Ascending aorta (tissue), 2 donors: Measurements from ENCODE around the gene HAUS7. TPM values are rescaled to one million over a fixed set of nuclear protein-coding genes. Genes with fewer than 3 reads are reported as not detected.

Experiments used
- DNase-seq, 2 donors: peaks; one replicate each; pipeline ENCODE4 v3.0.0-alpha.2; 2019; ENCODE audit warnings: low spot score in 2 of 2
- H3K27ac ChIP-seq, 2 donors: fragments of 200-600 bp; sonication (generic); one replicate each; pipeline ENCODE4 v1.5.1; 2016 to 2017; ENCODE audit warnings: mild to moderate bottlenecking in 1 of 2
- H3K27me3 ChIP-seq: fragments of 200-600 bp; sonication (generic); one replicate; pipeline ENCODE4 v1.5.1; 2017
- H3K36me3 ChIP-seq, 2 donors: fragments of 200-600 bp; sonication (generic); one replicate each; pipeline ENCODE4 v1.5.1; 2016
- H3K4me1 ChIP-seq, 2 donors: fragments of 200-600 bp; sonication (generic); one replicate each; pipeline ENCODE4 v1.5.1; 2016 to 2017; ENCODE audit warnings: mild to moderate bottlenecking in 1 of 2
- H3K4me3 ChIP-seq, 2 donors: fragments of 200-600 bp; sonication (generic); one replicate each; pipeline ENCODE4 v1.5.1; 2016 to 2017; ENCODE audit warnings: mild to moderate bottlenecking in 1 of 2
- H3K9me3 ChIP-seq, 2 donors: fragments of 200-600 bp; sonication (generic); one replicate each; pipeline ENCODE4 v1.5.1; 2016
- intact Hi-C: fragments of 100-400 bp; cut with DNase I; formaldehyde crosslinking; loops from one replicate; pipeline ENCODE4 v1.15.1; 2023
- total RNA-seq: library from RNA; depleted of rRNA; stranded (reverse); fragments of >200 nt; gene quantifications from one replicate; pipeline ENCODE4 v1.1.0, GENCODE V29; 2016
- TF ChIP-seq, protein P1 (sequence below), 3 experiments: fragments of 200-600 bp in 2 of 3; fragments of 450-650 bp in 1 of 3; sonication (generic) in 2 of 3; IDR thresholded peaks; one replicate each; pipeline ENCODE4 v1.5.1; 2016 to 2019; ENCODE audit warnings: antibody characterized with exemption in 3 of 3, mild to moderate bottlenecking in 1 of 3, moderate library complexity in 1 of 3

The HAUS7 gene
- total RNA-seq, 1 donor from 2014 or later = 22.5 TPM

GRCh38 chrX:153446950-153447580, 23.3 kb downstream of the HAUS7 start:
- intact Hi-C loops = loop anchor here (10.0 kb wide), 1 partner anchor 412 kb away; no protein-coding TSS in a partner anchor
- DNase-seq = no peak
- H3K36me3 ChIP-seq = peaks cover 5 to 9% of the 10 kb centered on the region in 2 donors

GRCh38 chrX:153446636-153446936, 23.8 kb downstream of the HAUS7 start:
- Histone ChIP-seq H3K27me3 (no peaks in the 10 kb centered on the region), H3K4me3 (no peak overlapping the region), H3K9me3 (no peaks in the 10 kb centered on the region), H3K4me1 (no peaks in the 10 kb centered on the region), H3K27ac (no peak overlapping the region), H3K36me3 (peaks cover 5 to 9% of the 10 kb centered on the region in 2 donors)
- no peak for DNase-seq
- TF ChIP-seq, protein P1, sequence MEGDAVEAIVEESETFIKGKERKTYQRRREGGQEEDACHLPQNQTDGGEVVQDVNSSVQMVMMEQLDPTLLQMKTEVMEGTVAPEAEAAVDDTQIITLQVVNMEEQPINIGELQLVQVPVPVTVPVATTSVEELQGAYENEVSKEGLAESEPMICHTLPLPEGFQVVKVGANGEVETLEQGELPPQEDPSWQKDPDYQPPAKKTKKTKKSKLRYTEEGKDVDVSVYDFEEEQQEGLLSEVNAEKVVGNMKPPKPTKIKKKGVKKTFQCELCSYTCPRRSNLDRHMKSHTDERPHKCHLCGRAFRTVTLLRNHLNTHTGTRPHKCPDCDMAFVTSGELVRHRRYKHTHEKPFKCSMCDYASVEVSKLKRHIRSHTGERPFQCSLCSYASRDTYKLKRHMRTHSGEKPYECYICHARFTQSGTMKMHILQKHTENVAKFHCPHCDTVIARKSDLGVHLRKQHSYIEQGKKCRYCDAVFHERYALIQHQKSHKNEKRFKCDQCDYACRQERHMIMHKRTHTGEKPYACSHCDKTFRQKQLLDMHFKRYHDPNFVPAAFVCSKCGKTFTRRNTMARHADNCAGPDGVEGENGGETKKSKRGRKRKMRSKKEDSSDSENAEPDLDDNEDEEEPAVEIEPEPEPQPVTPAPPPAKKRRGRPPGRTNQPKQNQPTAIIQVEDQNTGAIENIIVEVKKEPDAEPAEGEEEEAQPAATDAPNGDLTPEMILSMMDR (IDR thresholded peaks at IDR 0.05) = no peak
- intact Hi-C loops = loop anchor here (10.0 kb wide), 1 partner anchor 412 kb away; no protein-coding TSS in a partner anchor

More at GRCh38 chrX:153446950-153447580, 23.3 kb downstream of the HAUS7 start:
- H3K27ac ChIP-seq = no peak overlapping the region
- H3K4me3 ChIP-seq = no peak overlapping the region
- TF ChIP-seq, protein P1 (IDR thresholded peaks at IDR 0.05) = no peak
- no peaks in the 10 kb centered on the region for H3K9me3 ChIP-seq
- no peaks in the 10 kb centered on the region for H3K4me1 ChIP-seq
- no peaks in the 10 kb centered on the region for H3K27me3 ChIP-seq

DNA sequence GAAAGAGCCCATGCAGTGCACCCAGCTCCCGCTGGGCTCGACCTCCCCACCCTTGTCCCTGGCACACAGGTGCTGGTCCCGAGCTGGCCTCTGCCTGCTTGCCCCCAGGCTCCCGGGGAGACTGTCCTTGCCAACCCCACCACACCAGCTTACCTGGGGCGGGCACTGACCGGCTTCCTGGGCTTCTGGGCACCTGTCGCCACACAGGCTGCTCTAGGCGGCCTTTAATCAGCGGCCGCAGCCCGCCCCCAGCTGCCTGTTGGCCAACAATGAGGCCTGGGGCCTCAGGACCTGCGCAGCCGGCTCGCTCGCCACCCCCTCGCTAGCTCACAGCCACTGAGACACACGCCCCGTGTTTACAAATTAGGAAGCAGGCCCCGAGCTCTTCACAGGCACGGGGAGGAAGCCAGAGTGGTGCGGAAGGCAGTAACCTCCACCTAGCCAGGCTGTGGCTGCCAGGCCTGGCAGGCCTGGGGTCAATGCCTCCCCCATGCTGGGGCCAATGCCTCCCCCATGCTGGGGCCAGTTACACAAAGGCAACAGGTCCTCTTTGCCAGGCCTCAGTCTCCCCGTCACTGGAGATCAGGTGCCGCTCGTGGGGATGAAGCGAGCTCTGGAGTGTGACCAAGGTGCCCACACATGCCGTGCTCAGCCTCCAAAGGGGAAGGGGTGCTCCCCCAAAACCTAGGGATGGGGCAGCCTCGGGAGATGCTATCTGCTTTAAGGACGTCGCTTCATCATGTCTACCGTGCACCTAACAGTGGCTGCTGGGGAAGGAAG, 24.3 kb downstream of the HAUS7 start, which contains the start of gene TREX2:
Gene TREX2 (minus strand): TSS at position 201 of the 780 bp plus-strand sequence. CDS start 626 bp downstream, outside the sequence.
- no peaks in the 10 kb centered on the region for H3K27me3 ChIP-seq
- H3K4me1 ChIP-seq = no peaks in the 10 kb centered on the region
- H3K36me3 ChIP-seq = peaks cover 5 to 9% of the 10 kb centered on the region in 2 donors
- TF ChIP-seq, protein P1 (IDR thresholded peaks at IDR 0.05) = no peak
- H3K27ac ChIP-seq = no peak within 1 kb of the TSS
- DNase-seq = no peak
- no peaks in the 10 kb centered on the region for H3K9me3 ChIP-seq
- no peak within 1 kb of the TSS for H3K4me3 ChIP-seq
- intact Hi-C loops = loop anchor here (10.0 kb wide), 1 partner anchor 411 kb away; no protein-coding TSS in a partner anchor

GRCh38 chrX:153445106-153445855, 25.1 kb downstream of the HAUS7 start:
- H3K27ac ChIP-seq = no peak overlapping the region
- no peaks in the 10 kb centered on the region for H3K9me3 ChIP-seq
- TF ChIP-seq, protein P1 (IDR thresholded peaks at IDR 0.05) = no peak
- no peak overlapping the region for H3K4me3 ChIP-seq
- peaks cover under 1 to 9% of the 10 kb centered on the region in 2 donors for H3K36me3 ChIP-seq
- DNase-seq = no peak
- no peaks in the 10 kb centered on the region for H3K27me3 ChIP-seq
- no peaks in the 10 kb centered on the region for H3K4me1 ChIP-seq
- intact Hi-C loops = loop anchor here (10.0 kb wide), 1 partner anchor 410 kb away; no protein-coding TSS in a partner anchor

- no peaks in the 10 kb centered on the region for H3K4me1 ChIP-seq
- no peak overlapping the region for H3K4me3 ChIP-seq
- no peak overlapping the region for H3K27ac ChIP-seq
- intact Hi-C loops = loop anchor here (10.0 kb wide), 1 partner anchor 410 kb away; no protein-coding TSS in a partner anchor
- peaks cover 0 to 6% of the 10 kb centered on the region in 2 donors for H3K36me3 ChIP-seq
- no peaks in the 10 kb centered on the region for H3K9me3 ChIP-seq
- TF ChIP-seq, protein P1 (IDR thresholded peaks at IDR 0.05) = no peak
- no peak for DNase-seq
- no peaks in the 10 kb centered on the region for H3K27me3 ChIP-seq
Measured at GRCh38 chrX:153444333-153445011, 25.9 kb downstream of the HAUS7 start.
